Measurements from ENCODE around the gene SUN5. TPM values are rescaled to one million over a fixed set of nuclear protein-coding genes. Genes with fewer than 3 reads are reported as not detected.

Gene SUN5
- total and polyA plus RNA-seq, 11 donors: not detected

DNA sequence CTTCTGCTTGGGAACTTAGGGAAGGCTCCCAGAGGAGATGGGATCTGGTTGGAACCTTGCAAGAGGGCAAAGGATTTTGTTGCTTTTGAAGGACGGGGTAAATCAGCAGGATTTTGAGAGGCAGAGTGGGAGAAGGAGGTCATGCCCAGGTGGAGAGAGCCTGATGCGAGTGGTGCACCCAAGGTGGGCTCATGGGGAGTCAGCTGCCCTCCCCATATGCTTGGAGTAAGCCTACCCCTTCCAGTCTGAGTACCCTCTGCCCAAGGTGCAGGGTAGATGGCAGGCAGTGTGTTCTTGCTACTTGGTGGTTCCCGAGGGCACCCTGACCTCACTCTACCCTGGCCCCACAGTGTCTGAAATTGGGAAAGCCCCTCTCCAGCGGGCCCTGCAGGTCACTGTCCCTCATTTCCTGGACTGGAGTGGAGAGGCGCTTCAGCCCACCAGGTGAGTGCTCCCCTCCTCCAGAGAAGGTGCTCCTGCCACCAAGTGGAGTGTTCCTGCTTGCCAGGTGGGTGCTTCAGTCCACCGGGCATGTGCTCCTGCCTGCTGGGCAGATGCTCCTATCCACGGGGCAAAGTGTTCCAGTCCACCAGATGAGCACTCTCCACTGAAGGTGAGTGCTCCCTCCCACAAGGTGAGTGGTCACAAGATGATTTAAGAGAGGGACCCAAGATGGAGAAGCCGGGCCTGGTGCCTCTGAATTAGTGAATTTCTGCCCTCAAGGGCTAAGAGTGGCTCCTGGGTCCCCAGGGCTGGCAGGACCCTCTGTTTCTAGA, 6.6 kb upstream of the SUN5 start:
- DNase-seq (peak in 1 of 5 donors; percentile 12), ATAC-seq (no peak)
- H3K36me3 ChIP-seq: no peaks in the 10 kb centered on the region
- H3K27ac ChIP-seq: no peak overlapping the region
- intact Hi-C loops (cut with DNase I): no loop called here
- WGBS, 4 donors: 75 to 93% (median 88%) methylated on average over 8 of the region's 8 CpGs
- H3K4me3 ChIP-seq: no peak overlapping the region
- peaks cover 0 to 9% (median 0%) of the 10 kb centered on the region in 9 donors for H3K27me3 ChIP-seq
- H3K9me3 ChIP-seq: no peaks in the 10 kb centered on the region
- no peak for TF ChIP-seq POLR2A (IDR thresholded peaks at IDR 0.05)
- no peak for TF ChIP-seq CTCF (IDR thresholded peaks at IDR 0.05)
- H3K4me1 ChIP-seq: no peaks in the 10 kb centered on the region

- Histone ChIP-seq H3K36me3 (no peaks in the 10 kb centered on the region), H3K4me1 (no peaks in the 10 kb centered on the region), H3K27me3 (peaks cover 0 to 8% (median 0%) of the 10 kb centered on the region in 9 donors), H3K27ac (no peak overlapping the region), H3K9me3 (peaks cover 0 to 5% (median 0%) of the 10 kb centered on the region in 12 donors), H3K4me3 (no peak overlapping the region)
- ATAC-seq: no peak
- 81 to 92% (median 82%) methylated on average over 5 of the region's 5 CpGs for WGBS, 4 donors
- no peak for DNase-seq
- TF ChIP-seq POLR2A (IDR thresholded peaks at IDR 0.05): no peak
- TF ChIP-seq CTCF (IDR thresholded peaks at IDR 0.05): no peak
- intact Hi-C loops (cut with DNase I): no loop called here
Observed at GRCh38 chr20:33010133-33010504, 5.9 kb upstream of the SUN5 start.

GRCh38 chr20:33009214-33010132, 5.2 kb upstream of the SUN5 start:
- Histone ChIP-seq H3K27ac (no peak overlapping the region), H3K4me1 (no peaks in the 10 kb centered on the region), H3K27me3 (peaks cover 0 to 8% (median 0%) of the 10 kb centered on the region in 9 donors), H3K4me3 (no peak overlapping the region), H3K9me3 (peaks cover 0 to 8% (median 0%) of the 10 kb centered on the region in 12 donors), H3K36me3 (no peaks in the 10 kb centered on the region)
- DNase-seq (peak in 1 of 5 donors; percentile 44), ATAC-seq (no peak)
- intact Hi-C loops (cut with DNase I): no loop called here
- WGBS, 4 donors: 57 to 66% (median 62%) methylated on average over 15 to 19 of the region's 19 CpGs
- TF ChIP-seq CTCF (IDR thresholded peaks at IDR 0.05) (no peak), POLR2A (IDR thresholded peaks at IDR 0.05) (no peak)
